HEK293T (cell line): ENCODE measurements around the gene GAP43.

Experiments used
- CTCF ChIA-PET: fragments of 350-600 bp; formaldehyde crosslinking; extraction: SDS; loops from one replicate; lab custom pipeline; 2021; ENCODE audit warnings: antibody characterized with exemption, inconsistent platforms; lab: Yijun Ruan, JAX
- POLR2A ChIA-PET: fragments of 350-600 bp; formaldehyde crosslinking; extraction: SDS; loops from one replicate; lab custom pipeline; 2020; ENCODE audit warnings: antibody characterized with exemption, inconsistent platforms; lab: Yijun Ruan, JAX
- DNase-seq: peaks from one replicate; pipeline ENCODE4 v3.0.0; 2012; ENCODE audit warnings: mixed read lengths; ENCODE audit errors: extremely low spot score
- ARNT ChIP-seq: fragments of 450-650 bp; IDR thresholded peaks from 2 replicates; pipeline ENCODE4 v1.6.1; 2017; ENCODE audit warnings: mild to moderate bottlenecking
- BHLHE40 ChIP-seq: fragments of 450-650 bp; IDR thresholded peaks from 2 replicates; pipeline ENCODE4 v1.6.1; 2016; ENCODE audit warnings: mild to moderate bottlenecking, moderate library complexity, borderline replicate concordance
- CTBP1 ChIP-seq: fragments of 450-650 bp; IDR thresholded peaks from 2 replicates; pipeline ENCODE4 v1.6.1; 2016; ENCODE audit warnings: borderline replicate concordance
- ELF4 ChIP-seq: fragments of 450-650 bp; IDR thresholded peaks from 2 replicates; pipeline ENCODE4 v1.6.1; 2017; ENCODE audit warnings: antibody characterized with exemption
- FOXA1 ChIP-seq: fragments of 450-650 bp; IDR thresholded peaks from 2 replicates; pipeline ENCODE4 v1.6.1; 2016; ENCODE audit warnings: mild to moderate bottlenecking
- FOXK2 ChIP-seq: fragments of 450-650 bp; IDR thresholded peaks from 2 replicates; pipeline ENCODE4 v1.6.1; 2016; ENCODE audit warnings: mild to moderate bottlenecking
- FOXM1 ChIP-seq: fragments of 450-650 bp; IDR thresholded peaks from 2 replicates; pipeline ENCODE4 v1.6.1; 2017; ENCODE audit warnings: mild to moderate bottlenecking, borderline replicate concordance
- HDGF ChIP-seq: fragments of 450-650 bp; IDR thresholded peaks from 2 replicates; pipeline ENCODE4 v1.6.1; 2017; ENCODE audit warnings: antibody characterized with exemption, borderline replicate concordance
- L3MBTL2 ChIP-seq: fragments of 450-650 bp; conservative IDR thresholded peaks from 2 replicates; pipeline ENCODE4 v1.6.1; 2016; ENCODE audit warnings: mild to moderate bottlenecking
- LEF1 ChIP-seq: fragments of 450-650 bp; IDR thresholded peaks from 2 replicates; pipeline ENCODE4 v1.6.1; 2017; ENCODE audit warnings: mild to moderate bottlenecking, borderline replicate concordance
- NFRKB ChIP-seq: fragments of 450-650 bp; IDR thresholded peaks from 2 replicates; pipeline ENCODE4 v1.6.1; 2016; ENCODE audit warnings: mild to moderate bottlenecking, moderate library complexity
- PKNOX1 ChIP-seq: fragments of 450-650 bp; IDR thresholded peaks from 2 replicates; pipeline ENCODE4 v1.6.1; 2016
- SP1 ChIP-seq: fragments of 450-650 bp; IDR thresholded peaks from 2 replicates; pipeline ENCODE4 v1.6.1; 2017
- SUZ12 ChIP-seq: fragments of 450-650 bp; IDR thresholded peaks from 2 replicates; pipeline ENCODE4 v1.6.1; 2016; ENCODE audit warnings: mild to moderate bottlenecking
- TARDBP ChIP-seq: fragments of 450-650 bp; IDR thresholded peaks from 2 replicates; pipeline ENCODE4 v1.6.1; 2016
- ZNF384 ChIP-seq: fragments of 450-650 bp; IDR thresholded peaks from 2 replicates; pipeline ENCODE4 v1.6.1; 2016

Gene GAP43

GRCh38 chr3:115688418-115688817 is 65.1 kb downstream of the GAP43 start:
- DNase-seq = no peak
- TF ChIP-seq ZNF384 (no peak), LEF1 (no peak), FOXA1 (no peak), CTBP1 (no peak), FOXM1 (no peak), BHLHE40 (no peak), FOXK2 (no peak)
- ChIA-PET POLR2A (no interaction called here), CTCF (no interaction called here)

GRCh38 chr3:115689928-115690327 is 66.6 kb downstream of the GAP43 start:
- ChIA-PET CTCF (no interaction called here), POLR2A (no interaction called here)
- no peak for TF ChIP-seq CTBP1
- TF ChIP-seq SUZ12 = no peak
- TF ChIP-seq ZNF384 = no peak
- TF ChIP-seq HDGF = no peak
- no peak for TF ChIP-seq ELF4
- no peak for DNase-seq

- POLR2A ChIA-PET = interaction anchor here (0.8 kb wide), 1 partner anchor 32 kb away, joined by 4 read pairs; no protein-coding TSS in a partner anchor
- DNase-seq = no peak
- CTCF ChIA-PET = interaction anchor here (1.0 to 1.1 kb wide), 2 partner anchors 93 to 475 kb away, joined by 3 to 5 read pairs; no protein-coding TSS in a partner anchor
- TF ChIP-seq ARNT = no peak
- no peak for TF ChIP-seq HDGF
- no peak for TF ChIP-seq SP1
- TF ChIP-seq L3MBTL2 = no peak
- no peak for TF ChIP-seq FOXK2
- TF ChIP-seq NFRKB = no peak
- TF ChIP-seq BHLHE40 = no peak
- no peak for TF ChIP-seq PKNOX1
- no peak for TF ChIP-seq ZNF384
- TF ChIP-seq FOXM1 = no peak
- no peak for TF ChIP-seq SUZ12
- TF ChIP-seq ELF4 = no peak
- no peak for TF ChIP-seq CTBP1
- TF ChIP-seq TARDBP = no peak
- TF ChIP-seq FOXA1 = no peak
- TF ChIP-seq LEF1 = no peak
These were observed 68.7 kb downstream of the GAP43 start for GRCh38 chr3:115691964-115692363.

GRCh38 chr3:115692887-115693524 is 69.7 kb downstream of the GAP43 start:
- TF ChIP-seq BHLHE40 (no peak), FOXM1 (no peak), L3MBTL2 (no peak), FOXA1 (no peak), PKNOX1 (peak; percentile 58)
- CTCF ChIA-PET = interaction anchor here (0.7 to 1.6 kb wide), 5 partner anchors 9 to 475 kb away, joined by 3 to 5 read pairs (median 3); no protein-coding TSS in a partner anchor
- POLR2A ChIA-PET = no interaction called here

GRCh38 chr3:115693868-115694267 is 70.6 kb downstream of the GAP43 start:
- DNase-seq = no peak
- CTCF ChIA-PET = interaction anchor here (0.7 to 1.6 kb wide), 4 partner anchors 11 to 601 kb away, joined by 3 to 5 read pairs (median 4); no protein-coding TSS in a partner anchor
- TF ChIP-seq HDGF = no peak
- no peak for TF ChIP-seq FOXM1
- TF ChIP-seq CTBP1 = no peak
- TF ChIP-seq ELF4 = no peak
- TF ChIP-seq FOXK2 = no peak
- no peak for TF ChIP-seq ZNF384
- TF ChIP-seq LEF1 = no peak
- TF ChIP-seq NFRKB = no peak
- no peak for TF ChIP-seq SUZ12
- no peak for TF ChIP-seq ARNT
- TF ChIP-seq PKNOX1 = no peak
- TF ChIP-seq FOXA1 = no peak
- no peak for TF ChIP-seq TARDBP
- TF ChIP-seq SP1 = no peak
- TF ChIP-seq BHLHE40 = no peak
- TF ChIP-seq L3MBTL2 = no peak
- POLR2A ChIA-PET = no interaction called here

More at GRCh38 chr3:115692887-115693524, 69.7 kb downstream of the GAP43 start:
- DNase-seq = peak; percentile 71

GRCh38 chr3:115695090-115695489 is 71.8 kb downstream of the GAP43 start:
- DNase-seq = no peak
- no peak for TF ChIP-seq NFRKB
- no peak for TF ChIP-seq HDGF
- no peak for TF ChIP-seq ZNF384
- no peak for TF ChIP-seq BHLHE40
- TF ChIP-seq PKNOX1 = no peak
- TF ChIP-seq ELF4 = no peak
- no peak for TF ChIP-seq LEF1
- no peak for TF ChIP-seq FOXA1
- no peak for TF ChIP-seq FOXM1
- no peak for TF ChIP-seq L3MBTL2
- TF ChIP-seq SP1 = no peak
- TF ChIP-seq SUZ12 = no peak
- no peak for TF ChIP-seq FOXK2
- TF ChIP-seq ARNT = no peak
- no peak for TF ChIP-seq CTBP1
- no peak for TF ChIP-seq TARDBP
- POLR2A ChIA-PET = no interaction called here
- CTCF ChIA-PET = no interaction called here
